Spleen (tissue), 7 donors: ENCODE results near the gene JARID2.

Source experiments
- POLR2AphosphoS5 ChIP-seq, 3 donors: sonication (generic); formaldehyde crosslinking; IDR thresholded peaks; one replicate each; pipeline ENCODE4 v1.5.1; 2017; ENCODE audit warnings: antibody characterized with exemption in 3 of 3
- TF ChIP-seq, protein P1 (sequence below), 11 experiments: fragments of 200-600 bp in 7 of 11; fragments of 450-650 bp in 4 of 11; sonication (generic) in 4 of 11; IDR thresholded peaks in 8 of 11; conservative IDR thresholded peaks in 3 of 11; 1 replicate in 7 of 11; 2 replicates in 4 of 11; pipeline versions ENCODE4 v1.4.0 to v1.8.0; 2016 to 2021; ENCODE audit warnings: antibody characterized with exemption in 11 of 11, inconsistent platforms in 4 of 11, mild to moderate bottlenecking in 1 of 11
- donor health status: DM: no; HTN: no; CAD: no; lungs with moderate emphysema.
- donor health status: DM: no; HTN: no; CAD: no.
- donor health status: DM: no; HTN: no; CAD: no.

DNA sequence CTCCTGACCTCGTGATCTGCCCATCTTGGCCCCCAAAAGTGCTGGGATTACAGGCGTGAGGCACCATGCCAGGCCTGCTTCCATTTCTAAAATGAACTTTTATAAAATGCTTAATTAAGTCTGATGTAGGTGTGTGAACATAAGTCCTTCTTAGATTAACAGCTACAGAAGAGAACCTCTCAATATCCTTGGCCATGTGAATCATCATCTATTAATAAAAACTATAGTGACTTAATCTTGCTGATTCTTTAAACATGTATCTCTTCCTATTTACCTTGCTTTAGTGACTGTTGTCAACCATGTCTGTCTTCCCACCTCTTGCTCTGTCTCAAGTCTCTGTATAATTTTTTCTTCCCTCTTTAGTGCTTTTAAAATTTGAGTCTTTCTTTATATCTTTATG, 127.1 kb downstream of the JARID2 start:
- TF ChIP-seq POLR2AphosphoS5 (IDR thresholded peaks at IDR 0.05), result no peak
- TF ChIP-seq, protein P1, sequence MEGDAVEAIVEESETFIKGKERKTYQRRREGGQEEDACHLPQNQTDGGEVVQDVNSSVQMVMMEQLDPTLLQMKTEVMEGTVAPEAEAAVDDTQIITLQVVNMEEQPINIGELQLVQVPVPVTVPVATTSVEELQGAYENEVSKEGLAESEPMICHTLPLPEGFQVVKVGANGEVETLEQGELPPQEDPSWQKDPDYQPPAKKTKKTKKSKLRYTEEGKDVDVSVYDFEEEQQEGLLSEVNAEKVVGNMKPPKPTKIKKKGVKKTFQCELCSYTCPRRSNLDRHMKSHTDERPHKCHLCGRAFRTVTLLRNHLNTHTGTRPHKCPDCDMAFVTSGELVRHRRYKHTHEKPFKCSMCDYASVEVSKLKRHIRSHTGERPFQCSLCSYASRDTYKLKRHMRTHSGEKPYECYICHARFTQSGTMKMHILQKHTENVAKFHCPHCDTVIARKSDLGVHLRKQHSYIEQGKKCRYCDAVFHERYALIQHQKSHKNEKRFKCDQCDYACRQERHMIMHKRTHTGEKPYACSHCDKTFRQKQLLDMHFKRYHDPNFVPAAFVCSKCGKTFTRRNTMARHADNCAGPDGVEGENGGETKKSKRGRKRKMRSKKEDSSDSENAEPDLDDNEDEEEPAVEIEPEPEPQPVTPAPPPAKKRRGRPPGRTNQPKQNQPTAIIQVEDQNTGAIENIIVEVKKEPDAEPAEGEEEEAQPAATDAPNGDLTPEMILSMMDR (IDR thresholded peaks at IDR 0.05 in 8 of 11, conservative IDR thresholded peaks at IDR 0.05 in 3 of 11), result no peak
